ENCODE data around the gene PTPRN2. TPM values are rescaled to one million over a fixed set of nuclear protein-coding genes. Genes with fewer than 3 reads are reported as not detected.

PTPRN2 gene
- polyA plus RNA-seq, 1 donor from 2014 or later = 1.6 TPM

DNA sequence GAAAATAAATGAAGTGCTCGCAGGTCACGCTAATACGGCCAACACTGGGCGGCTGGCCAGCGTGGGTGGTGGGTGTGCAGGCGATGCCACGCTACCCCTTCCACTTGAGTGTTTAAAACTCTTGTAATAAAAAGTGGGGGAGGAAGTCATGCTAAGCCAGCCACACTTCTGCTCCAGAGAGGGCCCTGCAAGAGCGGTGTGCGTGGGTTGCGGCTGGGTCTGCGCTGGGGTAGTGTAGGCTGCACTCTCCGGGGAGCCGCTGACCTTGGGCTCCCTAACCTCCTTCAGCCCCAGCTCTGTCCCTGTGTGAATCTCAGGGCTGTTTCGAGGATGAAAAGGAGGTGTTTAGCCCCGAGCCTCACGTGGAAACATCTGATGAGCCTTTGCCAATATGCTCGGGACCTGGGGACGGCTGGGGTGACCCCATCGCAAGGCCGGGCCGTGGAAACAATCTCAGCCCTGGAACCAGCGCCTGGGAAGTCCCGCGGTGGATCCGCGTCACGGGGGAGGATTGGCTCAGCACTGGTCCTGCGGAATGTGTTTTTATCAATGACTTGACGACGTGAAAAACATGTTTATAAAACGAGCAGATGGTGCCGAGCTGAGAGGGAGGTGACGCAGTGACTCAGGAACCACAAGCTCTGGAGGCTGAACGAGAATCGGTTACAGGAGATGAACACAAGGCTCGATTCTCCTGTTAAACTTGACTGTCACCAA lies 972.4 kb downstream of the PTPRN2 start:
- H3K27ac Mint-ChIP-seq = no peak overlapping the region
- peaks cover 2% of the 10 kb centered on the region for H3K27me3 Mint-ChIP-seq
- H3K4me1 Mint-ChIP-seq = peaks cover 0 to 4% (median 2%) of the 10 kb centered on the region in 3 donors
- H3K36me3 Mint-ChIP-seq = no peaks in the 10 kb centered on the region
- peaks cover 0 to 2% (median 0%) of the 10 kb centered on the region in 3 donors for H3K9me3 Mint-ChIP-seq
- H3K4me3 Mint-ChIP-seq = peak overlapping the region in 1 of 4 donors; percentile 60

- peak overlapping the region in 2 of 4 donors; percentile 60 to 79 for H3K4me3 Mint-ChIP-seq
- H3K4me1 Mint-ChIP-seq = peaks cover 0 to 4% (median 2%) of the 10 kb centered on the region in 3 donors
- peak overlapping the region in 1 of 3 donors; percentile 58 for H3K27ac Mint-ChIP-seq
- H3K27me3 Mint-ChIP-seq = peaks cover 2% of the 10 kb centered on the region
- peaks cover 0 to 2% (median under 1%) of the 10 kb centered on the region in 3 donors for H3K9me3 Mint-ChIP-seq
- H3K36me3 Mint-ChIP-seq = no peaks in the 10 kb centered on the region
Observed at GRCh38 chr7:157614457-157615020, 973.1 kb downstream of the PTPRN2 start.

GRCh38 chr7:157613575-157614322 lies 973.9 kb downstream of the PTPRN2 start:
- Mint-ChIP-seq H3K27ac (peak overlapping the region in 1 of 3 donors; percentile 58), H3K4me3 (peak overlapping the region in 3 of 4 donors; percentile 25 to 79 (median 45)), H3K36me3 (no peaks in the 10 kb centered on the region), H3K27me3 (peaks cover 2% of the 10 kb centered on the region), H3K4me1 (peaks cover 0 to 4% (median 2%) of the 10 kb centered on the region in 3 donors), H3K9me3 (peaks cover 0 to 2% (median 2%) of the 10 kb centered on the region in 3 donors)

DNA sequence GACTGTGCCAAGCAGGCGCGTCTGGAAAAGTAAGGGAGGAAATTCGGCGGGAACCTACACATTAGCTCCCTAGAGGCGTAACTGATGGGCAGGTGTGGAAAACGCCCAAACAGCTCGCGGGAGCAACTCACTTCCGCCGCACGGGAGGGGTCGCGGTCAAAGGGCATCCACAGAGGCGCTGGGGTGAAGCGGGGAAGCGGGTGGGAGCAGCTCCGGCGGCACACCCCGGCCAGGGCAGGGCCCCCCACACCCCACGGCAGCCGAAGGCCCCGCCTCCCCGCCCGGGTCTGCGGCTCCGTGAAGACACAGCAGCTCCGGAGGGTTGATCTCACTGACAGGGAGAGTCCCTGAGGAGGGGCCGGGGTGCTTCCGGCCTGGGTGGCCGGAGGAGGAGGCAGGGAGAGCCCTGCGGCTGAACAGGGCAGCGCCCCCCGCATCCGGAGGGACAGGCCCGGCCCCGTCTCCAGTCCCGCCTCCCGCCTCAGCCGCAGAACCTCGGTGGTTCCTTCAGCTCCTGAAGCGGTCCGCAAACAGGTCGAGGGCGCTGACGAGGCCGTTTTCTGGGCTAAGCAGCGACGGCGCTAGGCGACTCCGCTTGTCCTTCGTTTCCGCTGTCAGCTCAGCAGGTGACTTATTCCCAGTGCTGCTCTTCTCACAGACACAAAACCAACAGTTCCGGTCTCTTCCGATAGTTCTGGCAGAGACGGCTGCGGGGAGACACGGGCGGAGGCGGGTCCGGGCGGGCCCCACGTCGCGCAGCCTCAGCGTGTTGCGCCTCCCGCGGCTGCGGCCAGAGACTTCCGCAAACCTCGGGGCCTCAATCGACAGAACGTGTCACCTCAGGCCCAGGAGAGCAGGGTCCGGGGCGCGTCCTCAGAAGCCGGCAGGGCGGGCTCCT lies 974.7 kb downstream of the PTPRN2 start:
- Mint-ChIP-seq H3K27ac (peak overlapping the region in 1 of 3 donors; percentile 86), H3K4me1 (peaks cover 0 to 4% (median 2%) of the 10 kb centered on the region in 3 donors), H3K36me3 (no peaks in the 10 kb centered on the region), H3K27me3 (peaks cover 2% of the 10 kb centered on the region), H3K4me3 (peak overlapping the region; percentile 68 to 96 (median 84)), H3K9me3 (peaks cover 0 to 2% (median 2%) of the 10 kb centered on the region in 3 donors)

DNA sequence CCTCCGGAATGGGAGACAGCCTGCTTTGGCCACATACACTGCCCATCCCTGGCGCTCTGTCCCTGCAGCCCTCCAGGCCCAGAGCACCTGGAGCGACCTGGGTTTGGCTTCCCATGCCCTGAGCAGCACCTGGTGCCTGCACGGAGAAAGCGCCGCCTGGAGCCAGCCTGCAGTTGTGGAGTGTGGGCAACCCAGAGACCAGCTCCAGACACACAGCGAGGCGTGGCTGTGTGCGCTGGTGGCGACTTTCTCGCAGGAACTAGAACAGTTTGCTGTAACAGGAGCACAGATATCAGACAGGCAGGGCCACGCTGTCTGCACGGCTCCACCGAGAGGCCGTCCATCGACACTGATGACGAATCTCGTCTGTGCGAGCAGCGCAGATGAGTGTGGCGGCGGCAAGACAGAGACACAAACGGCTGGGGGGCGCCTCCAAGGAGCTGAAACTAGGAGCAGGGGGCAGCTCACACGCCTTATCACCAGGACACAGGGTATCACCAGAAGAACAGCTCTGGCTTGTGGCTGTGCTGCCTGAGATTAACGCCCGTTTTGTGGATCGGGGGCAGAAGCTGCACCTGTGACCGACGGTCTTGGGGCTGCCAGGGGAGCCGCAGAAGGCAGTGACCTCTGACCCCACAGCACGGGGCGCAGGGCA lies 975.5 kb downstream of the PTPRN2 start:
- Mint-ChIP-seq H3K4me3 (peak overlapping the region; percentile 24 to 96 (median 84)), H3K36me3 (no peaks in the 10 kb centered on the region), H3K9me3 (peaks cover 0 to 2% (median 2%) of the 10 kb centered on the region in 3 donors), H3K27me3 (peaks cover 2% of the 10 kb centered on the region), H3K27ac (peak overlapping the region in 2 of 3 donors; percentile 76 to 86), H3K4me1 (peaks cover 0 to 4% (median 2%) of the 10 kb centered on the region in 3 donors)

- Mint-ChIP-seq H3K36me3 (no peaks in the 10 kb centered on the region), H3K4me3 (peak overlapping the region in 3 of 4 donors; percentile 32 to 47 (median 38)), H3K4me1 (peaks cover 0 to 4% (median 2%) of the 10 kb centered on the region in 3 donors), H3K27me3 (peaks cover 2% of the 10 kb centered on the region), H3K9me3 (peaks cover 0 to 2% (median 2%) of the 10 kb centered on the region in 3 donors), H3K27ac (no peak overlapping the region)
Observed at GRCh38 chr7:157611341-157611740, 976.3 kb downstream of the PTPRN2 start.

- H3K27ac Mint-ChIP-seq = no peak overlapping the region
- peaks cover 0 to 2% (median 2%) of the 10 kb centered on the region in 3 donors for H3K9me3 Mint-ChIP-seq
- H3K27me3 Mint-ChIP-seq = peaks cover 2% of the 10 kb centered on the region
- H3K4me1 Mint-ChIP-seq = peaks cover 0 to 4% (median 2%) of the 10 kb centered on the region in 3 donors
- peak overlapping the region in 3 of 4 donors; percentile 37 to 47 (median 38) for H3K4me3 Mint-ChIP-seq
- no peaks in the 10 kb centered on the region for H3K36me3 Mint-ChIP-seq
Observed at GRCh38 chr7:157610671-157611295, 976.8 kb downstream of the PTPRN2 start.

DNA sequence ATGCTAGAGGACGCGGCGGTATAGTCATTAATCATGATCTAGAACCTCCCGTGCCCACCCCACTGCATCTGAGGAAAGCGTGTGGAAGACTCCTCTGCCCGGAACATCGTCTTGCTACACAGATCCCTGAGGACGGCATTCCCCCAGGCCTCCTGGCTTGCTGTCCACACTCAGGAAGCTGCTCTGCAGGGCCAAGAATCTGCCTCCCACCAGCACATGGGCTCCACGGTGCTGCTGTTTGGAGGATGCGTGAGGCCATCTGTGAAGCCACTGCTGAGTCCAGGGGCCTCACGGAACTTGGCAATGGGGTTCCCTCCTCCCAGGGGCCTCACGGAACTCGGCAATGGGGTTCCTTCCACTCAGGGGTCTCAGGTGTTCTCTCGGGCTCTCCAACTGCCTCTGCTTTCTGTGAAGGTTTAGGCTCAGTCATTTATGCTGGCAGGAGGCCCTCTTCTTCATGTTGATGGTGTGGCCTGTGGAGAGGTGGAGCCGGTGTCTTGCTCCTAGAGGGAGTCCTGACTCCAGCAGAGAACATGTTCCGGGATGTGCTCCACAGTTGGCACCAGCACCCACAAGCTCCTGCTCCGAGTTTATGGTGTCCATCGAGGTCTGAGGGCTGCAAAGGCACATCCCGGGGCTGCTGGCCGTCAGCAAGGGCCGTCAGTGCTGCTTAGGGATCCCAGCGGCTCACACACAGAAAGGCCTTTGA lies 977.5 kb downstream of the PTPRN2 start:
- H3K36me3 Mint-ChIP-seq = no peaks in the 10 kb centered on the region
- H3K4me1 Mint-ChIP-seq = peaks cover 0 to 4% (median 2%) of the 10 kb centered on the region in 3 donors
- H3K4me3 Mint-ChIP-seq = peak overlapping the region in 2 of 4 donors; percentile 37 to 63
- H3K9me3 Mint-ChIP-seq = peaks cover 0 to 2% (median 0%) of the 10 kb centered on the region in 3 donors
- H3K27ac Mint-ChIP-seq = no peak overlapping the region
- H3K27me3 Mint-ChIP-seq = peaks cover 2% of the 10 kb centered on the region

- Mint-ChIP-seq H3K36me3 (no peaks in the 10 kb centered on the region), H3K27ac (no peak overlapping the region), H3K4me1 (peaks cover 0 to 4% (median 2%) of the 10 kb centered on the region in 3 donors), H3K9me3 (peaks cover 0 to 2% (median 0%) of the 10 kb centered on the region in 3 donors), H3K4me3 (peak overlapping the region in 1 of 4 donors; percentile 63), H3K27me3 (peaks cover 2% of the 10 kb centered on the region)
Observed at GRCh38 chr7:157609516-157609915, 978.1 kb downstream of the PTPRN2 start.

- Mint-ChIP-seq H3K27me3 (no peaks in the 10 kb centered on the region), H3K4me1 (peaks cover 0 to 1% (median 0%) of the 10 kb centered on the region in 3 donors), H3K9me3 (peaks cover 0 to 2% (median 0%) of the 10 kb centered on the region in 3 donors), H3K4me3 (no peak overlapping the region), H3K27ac (peak overlapping the region in 1 of 3 donors; percentile 31), H3K36me3 (no peaks in the 10 kb centered on the region)
Observed at GRCh38 chr7:157607218-157607617, 980.4 kb downstream of the PTPRN2 start.

- no peaks in the 10 kb centered on the region for H3K27me3 Mint-ChIP-seq
- no peak overlapping the region for H3K4me3 Mint-ChIP-seq
- H3K4me1 Mint-ChIP-seq = no peaks in the 10 kb centered on the region
- no peaks in the 10 kb centered on the region for H3K36me3 Mint-ChIP-seq
- no peak overlapping the region for H3K27ac Mint-ChIP-seq
- peaks cover 0 to 2% (median 0%) of the 10 kb centered on the region in 3 donors for H3K9me3 Mint-ChIP-seq
Observed at GRCh38 chr7:157606140-157606539, 981.5 kb downstream of the PTPRN2 start.

DNA sequence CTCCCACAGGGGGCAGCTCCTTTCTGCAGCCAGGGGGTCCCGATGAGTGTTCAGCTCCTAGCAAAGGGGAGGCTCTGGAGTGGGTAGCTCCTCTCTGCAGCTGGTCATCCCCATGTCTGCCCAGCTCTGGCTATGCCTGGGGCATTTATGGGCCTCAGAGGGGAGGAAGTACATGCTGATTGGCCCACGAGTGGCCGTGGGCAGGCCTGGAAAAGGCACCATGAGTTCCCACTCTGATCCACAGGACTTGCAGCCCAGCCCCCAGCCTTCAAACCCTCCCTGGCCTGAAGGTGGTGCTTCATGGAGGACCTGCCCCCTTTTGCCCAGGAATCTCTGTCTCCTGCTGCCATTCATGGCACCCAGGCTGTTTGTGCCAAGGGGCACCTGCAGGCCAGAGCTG lies 982.0 kb downstream of the PTPRN2 start:
- peaks cover 0 to 2% (median 0%) of the 10 kb centered on the region in 3 donors for H3K9me3 Mint-ChIP-seq

More for the DNA sequence above, 982.0 kb downstream of the PTPRN2 start:
- no peaks in the 10 kb centered on the region for H3K36me3 Mint-ChIP-seq
- no peaks in the 10 kb centered on the region for H3K27me3 Mint-ChIP-seq
- H3K4me1 Mint-ChIP-seq = no peaks in the 10 kb centered on the region
- H3K27ac Mint-ChIP-seq = no peak overlapping the region
- H3K4me3 Mint-ChIP-seq = no peak overlapping the region
